D341Med (cell line): ENCODE results near the gene ACADSB.
A peak's percentile ranks its signal among the peaks of the same experiment; 100 is the strongest.

Source experiments
- DNase-seq: peaks from one replicate; pipeline ENCODE4 v3.0.0; 2012; ENCODE audit warnings: low spot score

Gene ACADSB

DNA sequence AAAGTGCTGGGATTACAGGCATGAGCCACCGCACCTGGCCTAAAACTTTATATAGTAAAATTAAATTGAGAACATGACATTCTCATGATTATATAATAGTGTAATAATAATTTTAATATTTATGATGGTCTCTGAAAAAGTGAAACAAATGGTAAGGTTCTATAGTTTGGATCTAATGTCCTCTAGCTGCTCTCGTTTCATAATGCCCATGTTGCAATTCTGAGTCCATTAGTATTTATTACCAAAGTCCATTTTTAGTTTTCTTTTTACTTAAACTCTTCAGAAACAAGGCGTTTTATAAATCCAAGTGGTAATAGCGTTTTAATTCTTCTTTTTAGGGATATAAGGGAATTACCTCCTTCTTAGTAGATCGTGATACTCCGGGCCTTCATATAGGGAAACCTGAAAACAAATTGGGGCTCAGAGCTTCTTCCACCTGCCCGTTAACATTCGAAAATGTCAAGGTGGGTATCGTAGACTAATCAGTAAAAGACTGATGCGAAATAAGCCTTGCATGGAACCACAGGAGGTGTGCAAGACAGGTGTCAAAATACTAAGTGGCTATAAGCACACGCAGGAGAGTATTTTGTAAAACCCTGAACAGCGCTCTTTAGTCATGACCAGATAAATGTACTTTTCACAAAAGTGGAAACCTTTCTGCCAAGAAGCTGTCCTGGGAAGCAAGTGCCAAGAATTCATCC lies 34.1 kb downstream of the ACADSB start:
- no peak for DNase-seq

DNA sequence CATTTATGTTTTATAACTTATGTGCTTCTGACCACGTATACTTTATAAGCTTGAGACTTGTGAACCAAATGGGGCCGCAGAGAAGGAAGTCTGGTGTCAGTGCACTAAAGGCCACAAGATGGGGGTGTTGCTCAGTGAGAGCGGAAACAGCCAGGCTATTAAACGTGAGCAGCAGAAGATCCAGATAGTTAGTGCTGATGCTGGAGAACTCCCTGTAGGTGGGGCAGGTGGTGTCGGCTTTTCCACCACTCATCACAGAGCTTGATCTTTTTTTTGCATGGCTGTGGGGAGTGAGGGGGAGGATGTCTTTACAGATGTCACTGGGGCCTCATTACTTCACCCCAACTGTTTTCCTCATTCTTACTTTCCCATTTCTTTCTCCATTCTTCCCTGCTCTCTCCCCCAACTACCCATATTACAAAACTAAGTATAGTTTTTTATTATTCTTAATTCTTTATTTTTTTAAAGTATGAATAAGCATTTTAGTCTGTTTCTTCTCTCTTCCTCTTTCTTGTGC lies 34.7 kb downstream of the ACADSB start:
- DNase-seq, result peak; percentile 66

DNA sequence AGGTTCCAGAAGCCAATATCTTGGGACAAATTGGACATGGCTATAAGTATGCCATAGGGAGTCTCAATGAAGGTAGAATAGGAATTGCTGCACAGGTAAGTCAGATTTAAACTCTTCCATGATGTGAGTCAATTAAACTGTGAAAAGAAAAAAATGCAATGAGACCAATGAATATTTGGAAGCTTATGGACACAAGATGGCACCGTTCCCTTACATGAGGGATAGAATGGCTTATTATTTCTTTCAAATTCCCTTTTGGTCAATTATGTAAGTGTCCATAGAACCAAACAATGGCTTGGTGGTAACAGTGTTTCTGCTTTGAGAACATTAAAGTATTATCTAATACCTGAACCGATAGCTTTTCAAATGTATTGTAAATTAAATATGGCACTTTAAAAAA lies 35.6 kb downstream of the ACADSB start:
- no peak for DNase-seq

DNA sequence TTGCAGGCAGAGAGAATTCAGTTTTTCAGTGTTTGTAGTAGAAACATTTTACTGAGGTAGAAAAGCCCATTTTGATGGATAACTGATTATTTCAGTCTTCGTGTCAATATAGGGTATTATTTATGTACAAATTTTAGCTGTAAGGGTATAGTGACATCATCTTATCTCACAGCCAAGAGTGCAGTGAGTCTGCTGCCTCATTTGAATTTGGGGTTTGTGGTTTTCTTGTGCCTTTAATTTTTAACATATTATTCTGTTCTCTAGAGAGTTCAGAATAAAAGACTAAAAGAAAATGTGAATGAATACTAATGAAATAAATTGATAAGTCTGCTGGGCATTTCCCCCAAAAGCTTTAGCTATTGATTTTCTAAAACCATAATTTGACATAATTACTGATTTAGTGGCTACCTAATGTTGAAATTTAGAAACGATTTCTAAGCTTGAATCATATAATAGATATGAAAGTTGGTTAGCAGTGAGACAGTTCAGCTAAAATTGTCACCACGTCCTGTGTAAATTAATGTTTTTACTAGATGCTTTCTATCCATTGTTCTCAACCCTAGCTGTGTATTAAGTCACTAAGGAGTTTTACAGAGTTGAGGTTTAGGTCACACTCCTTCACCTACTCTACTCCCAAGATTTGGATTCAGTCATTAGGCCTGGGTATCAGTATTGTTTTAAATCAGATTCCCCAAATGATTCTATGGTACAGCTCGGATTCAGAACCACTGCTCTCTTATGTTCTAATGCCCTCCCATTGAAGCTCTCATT lies 37.3 kb downstream of the ACADSB start:
- DNase-seq, result no peak

DNA sequence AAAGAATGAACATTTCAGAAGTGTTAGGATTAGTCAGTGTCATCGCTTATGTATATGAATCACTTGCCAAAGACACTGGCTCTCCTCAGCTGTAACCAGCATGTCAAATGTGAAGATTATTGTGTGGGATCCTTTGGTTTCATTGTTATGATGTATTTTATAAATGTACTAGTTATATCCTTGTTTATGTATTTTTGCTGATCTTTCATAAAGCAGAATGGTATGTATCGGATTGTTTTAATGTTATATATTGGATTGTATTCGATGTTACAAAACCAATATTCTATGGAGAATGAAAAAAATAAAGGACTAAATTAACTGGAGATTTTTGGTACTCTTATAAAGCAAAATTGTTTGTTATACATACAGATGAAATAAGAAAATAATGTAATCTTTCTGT lies 49.2 kb downstream of the ACADSB start:
- DNase-seq, result no peak

GRCh38 chr10:123061865-123062264 lies 53.1 kb downstream of the ACADSB start:
- no peak for DNase-seq

DNA sequence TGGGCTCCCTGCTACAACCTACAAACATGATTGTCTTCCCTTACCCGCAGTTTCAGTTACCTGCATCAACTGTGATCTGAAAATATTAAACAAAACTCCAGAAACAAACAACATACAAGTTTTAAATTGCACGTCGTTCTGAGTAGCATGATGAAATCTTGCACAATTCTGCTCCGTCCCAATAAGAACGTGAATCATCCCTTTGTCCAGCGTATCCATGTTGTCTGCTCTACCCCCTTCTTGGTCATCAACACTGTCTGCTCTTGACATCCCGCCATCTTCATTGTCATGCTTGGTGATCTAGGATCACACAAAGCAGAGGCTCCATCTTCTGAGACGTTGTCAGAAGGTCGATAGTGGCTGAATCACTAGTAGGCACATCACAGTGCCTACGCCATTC lies 53.9 kb downstream of the ACADSB start:
- DNase-seq, result no peak

DNA sequence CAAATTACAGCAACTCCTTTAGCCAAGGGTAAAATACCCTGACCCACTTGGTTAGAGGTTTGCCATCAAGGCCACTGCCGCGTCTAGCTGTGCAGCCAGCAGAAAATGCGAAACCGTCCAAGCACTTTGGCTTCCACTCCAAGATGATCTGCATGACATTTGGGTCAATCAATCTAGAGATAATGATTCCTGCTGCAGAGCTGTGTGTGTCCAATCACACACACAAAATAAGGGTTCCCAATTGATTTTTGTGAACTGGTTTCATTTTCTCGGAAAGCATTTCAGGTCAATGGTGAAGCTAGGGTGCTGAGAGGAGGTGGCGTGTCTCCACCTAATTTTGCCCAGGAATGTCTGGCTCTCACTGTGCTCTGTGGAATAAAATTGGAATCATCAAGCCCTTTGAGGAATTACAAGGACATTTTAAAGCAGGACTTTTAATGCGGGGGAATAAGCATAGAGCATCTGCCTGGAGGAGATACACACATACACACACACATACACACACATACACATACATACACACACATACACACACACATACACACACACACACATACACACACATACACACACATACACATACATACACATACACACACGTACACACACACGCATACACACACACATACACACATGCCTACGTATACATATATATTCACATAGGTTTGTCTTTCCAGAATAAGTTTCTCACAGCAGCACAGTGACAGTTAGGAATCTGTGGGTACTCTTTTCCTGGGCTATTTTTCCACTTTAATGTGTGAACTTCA lies 59.5 kb downstream of the ACADSB start:
- DNase-seq, result no peak

GRCh38 chr10:123069246-123069986 lies 60.6 kb downstream of the ACADSB start:
- no peak for DNase-seq

GRCh38 chr10:123073187-123073586 lies 64.4 kb downstream of the ACADSB start:
- DNase-seq, result no peak

DNA sequence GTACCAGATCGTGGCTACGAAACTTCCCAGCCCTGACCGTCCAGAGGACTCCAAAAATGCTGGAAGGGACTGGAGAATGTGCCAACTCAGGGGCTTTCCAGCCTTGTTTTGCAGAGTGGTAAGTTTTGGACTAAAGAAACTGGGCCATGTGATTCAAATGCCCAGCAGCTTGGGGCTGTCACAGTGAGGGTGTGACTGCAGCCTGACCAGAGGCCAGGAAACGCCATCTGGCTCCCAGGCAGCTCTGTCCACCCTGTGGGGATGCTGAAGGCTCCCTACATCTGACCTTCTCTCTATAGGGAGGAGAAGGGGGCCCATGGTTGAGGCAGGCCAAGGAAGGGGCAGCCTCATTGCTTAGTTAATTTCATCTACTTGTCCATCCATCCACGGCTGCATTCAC lies 65.4 kb downstream of the ACADSB start:
- DNase-seq, result no peak

GRCh38 chr10:123081896-123082295 lies 73.1 kb downstream of the ACADSB start:
- no peak for DNase-seq

DNA sequence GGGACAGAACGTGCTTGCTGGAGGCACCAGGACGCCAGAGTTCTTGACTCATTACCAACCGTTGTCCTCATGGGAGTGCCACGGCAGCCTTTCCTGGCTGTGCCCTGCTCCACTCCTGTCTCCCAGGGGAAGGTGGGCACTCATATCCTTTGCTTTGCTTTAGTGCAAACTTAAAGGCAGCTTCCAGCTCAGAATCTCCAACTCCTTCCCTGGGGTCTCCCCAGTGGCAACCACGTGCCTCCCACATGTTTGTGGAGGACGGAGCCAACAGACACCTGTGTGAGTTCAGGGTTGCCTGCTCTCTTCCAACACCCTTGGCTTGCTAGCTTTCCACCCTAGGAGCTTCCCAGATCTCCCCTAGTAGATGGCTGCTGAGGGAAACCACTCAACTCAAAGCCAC lies 75.0 kb downstream of the ACADSB start:
- no peak for DNase-seq

GRCh38 chr10:123086281-123086680 lies 77.5 kb downstream of the ACADSB start:
- no peak for DNase-seq

GRCh38 chr10:123087348-123087747 lies 78.5 kb downstream of the ACADSB start:
- DNase-seq, result no peak

- DNase-seq, result no peak
These were observed 79.0 kb downstream of the ACADSB start for GRCh38 chr10:123087786-123088185.

DNA sequence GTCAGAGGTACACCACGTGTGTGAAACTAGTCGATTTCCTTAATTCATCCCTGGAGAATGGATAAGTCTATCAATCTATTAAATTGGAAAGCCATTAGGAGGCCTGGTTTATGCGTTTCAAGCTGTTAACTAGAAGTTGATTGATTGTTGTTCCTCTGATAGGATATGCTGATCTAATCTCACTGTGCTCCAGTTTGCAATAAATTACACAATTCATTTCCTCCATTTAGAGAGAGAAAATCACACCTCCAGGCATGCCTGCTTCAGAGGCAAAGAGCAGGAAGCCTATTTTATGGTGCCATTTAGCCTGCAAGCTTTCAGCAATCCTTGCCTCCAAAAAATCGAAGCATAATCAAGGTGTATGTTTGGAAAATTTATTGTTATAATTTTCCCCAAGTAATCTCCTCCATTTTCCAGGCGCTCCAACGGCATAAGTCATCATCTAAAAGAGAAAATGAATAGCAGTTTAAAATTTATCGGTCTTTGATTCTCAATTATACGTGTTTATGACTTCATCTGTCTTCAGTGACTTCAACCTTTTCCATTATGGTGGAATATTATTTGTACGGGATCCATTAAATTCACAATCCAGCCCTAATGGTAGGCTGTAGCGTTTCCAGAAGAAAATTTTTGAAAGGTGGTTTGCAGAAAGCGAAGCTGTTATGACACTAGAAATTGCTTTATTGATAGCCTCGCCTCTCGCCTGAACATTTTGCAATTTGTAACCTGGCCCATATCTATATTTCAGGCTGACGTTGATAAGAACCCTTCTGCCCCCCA lies 84.0 kb downstream of the ACADSB start:
- DNase-seq, result no peak

DNA sequence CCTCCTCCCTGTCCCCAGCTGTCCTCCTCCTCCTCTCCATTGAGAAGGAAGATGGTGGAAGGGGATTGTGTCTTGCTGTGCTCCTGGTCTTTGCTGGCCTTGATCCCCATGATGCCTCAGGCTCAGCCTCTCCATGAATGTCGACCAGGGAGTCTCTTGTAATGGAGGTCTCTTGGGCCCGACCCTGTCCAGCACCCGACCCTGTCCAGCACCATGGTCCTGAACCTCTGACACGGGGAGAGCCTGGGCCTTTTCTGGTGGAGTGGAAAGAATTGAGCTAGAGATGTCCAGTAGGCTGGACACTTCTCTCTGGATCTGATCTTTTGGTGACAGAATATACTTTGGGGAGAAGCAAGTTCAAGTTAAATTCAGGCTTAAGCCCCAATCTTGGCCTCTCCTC lies 84.7 kb downstream of the ACADSB start:
- DNase-seq, result no peak

GRCh38 chr10:123096452-123096851 lies 87.6 kb downstream of the ACADSB start:
- no peak for DNase-seq

DNA sequence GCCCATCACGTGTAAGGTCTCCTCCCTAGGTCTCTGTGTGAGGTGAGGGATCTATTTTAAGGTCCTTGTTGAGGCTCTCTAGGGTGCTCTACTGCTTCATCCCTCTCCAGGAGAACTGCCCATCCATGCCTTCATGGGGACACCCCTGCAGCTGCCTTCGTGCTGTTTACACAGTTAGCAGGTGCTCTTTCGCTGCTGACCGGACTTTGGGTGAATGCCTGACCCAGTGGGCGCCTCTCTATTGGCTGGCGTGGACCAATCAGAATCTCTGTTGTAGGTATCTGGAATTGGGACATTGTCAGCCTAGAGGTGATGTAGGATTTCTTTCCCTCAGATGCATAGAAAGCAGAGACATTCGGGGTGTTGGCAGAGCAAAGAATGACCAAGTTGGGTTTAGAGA lies 88.2 kb downstream of the ACADSB start:
- DNase-seq, result no peak

GRCh38 chr10:123100030-123100762 lies 91.4 kb downstream of the ACADSB start:
- DNase-seq, result no peak
